RCC 7860 (cell line): ENCODE results near the gene SRSF7.
"Not testable (repeated sequence)": the region's sequence is repeated elsewhere in the genome, so short reads cannot be mapped to it uniquely, and the experiment has no call there.

Experiments used
- DNase-seq: peaks from one replicate; pipeline ENCODE4 v3.0.0-alpha.2; 2015; ENCODE audit warnings: low spot score
- FAIRE-seq: peaks from 2 replicates; lab custom pipeline; 2012; peaks lifted over from hg19 to GRCh38; lab: Jason Lieb, UNC

The SRSF7 gene

GRCh38 chr2:38704664-38705063 is 46.5 kb downstream of the SRSF7 start:
- DNase-seq, result no peak
- FAIRE-seq, result no peak

DNA sequence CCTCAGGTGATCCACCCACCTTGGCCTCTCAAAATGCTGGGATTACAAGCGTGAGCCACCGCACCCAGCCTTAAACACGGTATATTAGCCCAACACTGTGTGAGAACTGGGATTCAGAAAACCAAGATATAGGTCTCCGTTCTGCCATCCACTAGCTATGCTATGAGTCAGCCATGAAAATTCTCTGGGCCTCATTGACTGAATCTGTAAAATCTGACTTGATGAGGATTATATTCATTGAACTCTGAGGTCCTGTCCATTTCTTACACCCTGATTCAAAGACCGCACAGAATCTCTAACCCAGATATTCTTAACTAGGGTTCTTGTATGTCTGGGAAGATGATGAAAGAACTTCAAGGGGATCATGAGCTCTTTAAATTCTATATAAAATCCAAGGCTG is 47.8 kb downstream of the SRSF7 start:
- not testable (repeated sequence) for FAIRE-seq, DNase-seq

GRCh38 chr2:38702413-38702812 is 48.7 kb downstream of the SRSF7 start:
- FAIRE-seq (no peak), DNase-seq (peak; percentile 60)

GRCh38 chr2:38701542-38701941 is 49.6 kb downstream of the SRSF7 start:
- no peak for FAIRE-seq
- DNase-seq, result no peak

GRCh38 chr2:38700881-38701458 is 50.2 kb downstream of the SRSF7 start:
- no peak for FAIRE-seq
- no peak for DNase-seq

- no peak for DNase-seq
- FAIRE-seq, result no peak
These were observed 50.9 kb downstream of the SRSF7 start for GRCh38 chr2:38700113-38700785.

GRCh38 chr2:38698467-38699003 is 52.6 kb downstream of the SRSF7 start:
- no peak for DNase-seq
- FAIRE-seq, result no peak

DNA sequence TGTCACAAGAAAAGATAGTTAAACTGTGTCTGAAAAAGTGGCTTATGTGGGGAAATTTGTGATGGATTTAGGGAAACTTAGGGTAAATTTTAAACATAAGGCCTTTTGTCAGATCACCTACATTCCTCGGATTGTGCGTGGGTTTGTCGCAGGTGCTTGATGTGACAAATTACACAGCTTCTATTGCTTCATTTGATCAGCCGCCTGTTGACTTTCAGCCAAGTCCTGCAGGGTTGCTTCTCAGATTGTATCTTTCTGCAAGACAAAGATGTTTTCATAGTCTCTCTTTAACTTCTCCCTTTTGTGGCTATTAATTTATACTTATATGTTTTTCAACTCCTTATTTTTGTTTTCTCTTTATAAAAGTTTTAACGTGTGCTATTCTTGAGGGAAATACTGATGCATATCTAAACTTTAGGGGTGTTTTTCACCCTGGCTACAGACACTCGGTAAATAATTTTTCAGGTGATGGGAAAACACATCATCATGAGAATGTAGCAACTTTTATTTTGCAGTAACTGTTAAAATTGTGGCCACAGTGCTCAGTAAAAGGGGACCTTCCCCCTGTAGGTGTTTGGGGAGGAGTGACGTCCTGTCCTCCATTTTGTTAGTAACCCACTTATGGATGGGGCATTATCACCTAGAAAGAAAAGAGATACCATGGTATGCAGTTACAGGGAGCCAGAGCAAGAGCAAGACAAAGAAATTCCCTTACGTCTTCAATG is 53.9 kb downstream of the SRSF7 start:
- no peak for DNase-seq
- FAIRE-seq, result no peak
